Neural progenitor cell (in vitro differentiated cells): ENCODE measurements around the gene CRIP3.

Experiments
- CTCF ChIP-seq: fragments of 200-600 bp; sonication (generic); IDR thresholded peaks from 2 replicates; pipeline ENCODE4 v1.5.1; 2017; ENCODE audit warnings: antibody characterized with exemption, mild to moderate bottlenecking
- EZH2 ChIP-seq: fragments of 200-600 bp; sonication (generic); IDR thresholded peaks from 2 replicates; pipeline ENCODE4 v1.6.1; 2017; ENCODE audit warnings: antibody characterized with exemption, mild to moderate bottlenecking, moderate library complexity
- EZH2phosphoT487 ChIP-seq: fragments of 200-600 bp; sonication (generic); IDR thresholded peaks from 2 replicates; pipeline ENCODE4 v1.6.1; 2017; ENCODE audit warnings: antibody characterized with exemption

GRCh38 chr6:43269273-43270007, 39.2 kb downstream of the CRIP3 start:
- TF ChIP-seq CTCF (no peak), EZH2 (no peak), EZH2phosphoT487 (no peak)
